Endothelial cell of umbilical vein (primary cell): ENCODE measurements around the gene PFKL.

ENCODE experiments used
- EZH2 ChIP-seq: IDR thresholded peaks from 2 replicates; pipeline ENCODE4 v1.6.1; 2012; ENCODE audit warnings: borderline replicate concordance, low read depth, mild to moderate bottlenecking, moderate library complexity, low read length, inconsistent platforms; ENCODE audit not compliant: severe bottlenecking
- POLR2A ChIP-seq: IDR thresholded peaks from 2 replicates; pipeline ENCODE4 v1.6.1; 2012; ENCODE audit warnings: low read depth, mild to moderate bottlenecking, control low read depth, low read length
- TF ChIP-seq, protein P1 (sequence below), 2 donors: IDR thresholded peaks; 1 replicate in 1 of 2; 2 replicates in 1 of 2; pipeline ENCODE4 v1.5.1; 2011; ENCODE audit warnings: low read length in 2 of 2, mild to moderate bottlenecking in 2 of 2, moderate library complexity in 2 of 2, control low read depth in 1 of 2, inconsistent platforms in 1 of 2, low read depth in 1 of 2; ENCODE audit not compliant: insufficient read depth in 1 of 2; ENCODE audit errors: extremely low read depth in 1 of 2
- TF ChIP-seq, protein P2 (sequence below): IDR thresholded peaks from 2 replicates; pipeline ENCODE4 v1.6.1; 2011; ENCODE audit not compliant: insufficient read depth, insufficient read length

DNA sequence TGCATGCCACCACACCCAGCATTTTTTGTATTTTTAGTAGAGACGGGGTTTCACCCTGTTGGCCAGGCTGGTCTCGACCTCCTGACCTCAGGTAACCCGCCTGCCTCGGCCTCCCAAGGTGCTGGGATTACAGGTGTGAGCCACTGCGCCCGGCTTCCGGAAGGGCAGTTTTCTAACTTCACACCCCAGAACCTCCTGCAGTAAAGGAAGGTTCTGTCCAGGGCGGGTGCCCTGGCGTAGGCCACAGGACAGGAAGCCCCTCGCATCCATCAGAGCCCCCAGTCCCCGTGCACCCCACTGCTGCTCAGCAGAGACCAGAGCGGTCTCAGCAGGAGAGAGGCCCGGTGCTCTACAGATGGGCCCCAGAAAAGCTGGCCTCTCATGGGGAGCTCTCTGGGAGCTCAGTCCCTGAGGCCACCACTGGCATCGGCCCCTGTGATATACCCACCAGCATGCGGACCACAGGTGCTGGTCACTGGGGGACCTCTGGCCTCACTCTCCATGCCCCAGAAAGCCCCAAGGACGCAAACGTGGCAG is 34.1 kb upstream of the PFKL start:
- TF ChIP-seq, protein P1, sequence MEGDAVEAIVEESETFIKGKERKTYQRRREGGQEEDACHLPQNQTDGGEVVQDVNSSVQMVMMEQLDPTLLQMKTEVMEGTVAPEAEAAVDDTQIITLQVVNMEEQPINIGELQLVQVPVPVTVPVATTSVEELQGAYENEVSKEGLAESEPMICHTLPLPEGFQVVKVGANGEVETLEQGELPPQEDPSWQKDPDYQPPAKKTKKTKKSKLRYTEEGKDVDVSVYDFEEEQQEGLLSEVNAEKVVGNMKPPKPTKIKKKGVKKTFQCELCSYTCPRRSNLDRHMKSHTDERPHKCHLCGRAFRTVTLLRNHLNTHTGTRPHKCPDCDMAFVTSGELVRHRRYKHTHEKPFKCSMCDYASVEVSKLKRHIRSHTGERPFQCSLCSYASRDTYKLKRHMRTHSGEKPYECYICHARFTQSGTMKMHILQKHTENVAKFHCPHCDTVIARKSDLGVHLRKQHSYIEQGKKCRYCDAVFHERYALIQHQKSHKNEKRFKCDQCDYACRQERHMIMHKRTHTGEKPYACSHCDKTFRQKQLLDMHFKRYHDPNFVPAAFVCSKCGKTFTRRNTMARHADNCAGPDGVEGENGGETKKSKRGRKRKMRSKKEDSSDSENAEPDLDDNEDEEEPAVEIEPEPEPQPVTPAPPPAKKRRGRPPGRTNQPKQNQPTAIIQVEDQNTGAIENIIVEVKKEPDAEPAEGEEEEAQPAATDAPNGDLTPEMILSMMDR (IDR thresholded peaks at IDR 0.05; ENCODE audit: extremely low read depth in 1 of 2, insufficient read depth in 1 of 2, low read depth in 1 of 2, low read length in 2 of 2) = no peak
- TF ChIP-seq, protein P2, sequence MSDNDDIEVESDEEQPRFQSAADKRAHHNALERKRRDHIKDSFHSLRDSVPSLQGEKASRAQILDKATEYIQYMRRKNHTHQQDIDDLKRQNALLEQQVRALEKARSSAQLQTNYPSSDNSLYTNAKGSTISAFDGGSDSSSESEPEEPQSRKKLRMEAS = no peak
- TF ChIP-seq EZH2 (no peak), POLR2A (no peak)
